CD4-positive, alpha-beta T cell treated with Interleukin-4 for 1 hour (primary cell): ENCODE measurements around the gene SRRT.
A peak's percentile ranks its signal among the peaks of the same experiment; 100 is the strongest.
"Not testable (repeated sequence)": the region's sequence is repeated elsewhere in the genome, so short reads cannot be mapped to it uniquely, and the experiment has no call there.

Experiments used
- DNase-seq, 2 donors: peaks; one replicate each; pipeline ENCODE4 v3.0.0-alpha.2; 2020 to 2022

SRRT gene

DNA sequence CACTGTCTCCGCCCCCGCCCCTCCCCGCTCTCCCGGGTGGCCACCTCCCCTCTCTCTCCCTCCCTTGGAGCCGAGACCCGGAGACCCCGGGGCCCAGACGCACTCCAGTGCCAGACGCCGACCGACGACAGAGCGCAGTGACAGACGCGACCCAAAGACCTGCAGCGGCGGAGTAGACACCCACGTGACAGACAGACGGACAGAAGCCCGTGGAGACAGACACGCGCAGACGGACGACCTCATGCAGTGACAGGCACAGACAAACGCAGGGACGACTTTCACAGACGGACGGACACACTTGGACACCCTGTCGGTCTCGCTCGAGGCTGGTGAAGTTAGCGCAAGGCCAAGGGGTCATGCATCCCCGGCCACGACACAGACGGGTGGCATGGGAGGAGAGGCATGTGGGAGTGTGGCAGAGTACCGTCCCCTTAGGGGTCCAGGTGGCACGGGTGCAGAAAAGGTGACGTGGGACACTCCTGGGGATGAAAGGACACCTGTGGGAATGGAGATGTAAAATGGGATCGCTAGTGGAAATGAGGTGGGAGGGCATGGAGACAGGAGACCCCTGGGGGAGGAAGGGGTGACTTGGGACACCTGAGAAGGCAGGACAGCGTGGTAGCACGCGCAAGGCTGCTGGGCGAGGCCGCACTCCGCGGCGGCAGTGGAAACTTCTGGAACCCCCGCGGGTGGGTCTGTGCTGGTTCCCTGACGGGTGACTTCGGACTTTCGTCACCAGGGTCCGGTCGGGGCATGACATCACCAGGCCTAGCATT is 21.2 kb downstream of the SRRT start:
- peak; percentile 48 to 53 for DNase-seq

GRCh38 chr7:100896732-100897608 is 22.1 kb downstream of the SRRT start:
- peak; percentile 54 to 66 for DNase-seq

- no peak for DNase-seq
Measured at GRCh38 chr7:100897772-100898454, 23.0 kb downstream of the SRRT start.

GRCh38 chr7:100899432-100899831 is 24.5 kb downstream of the SRRT start:
- DNase-seq = no peak

DNA sequence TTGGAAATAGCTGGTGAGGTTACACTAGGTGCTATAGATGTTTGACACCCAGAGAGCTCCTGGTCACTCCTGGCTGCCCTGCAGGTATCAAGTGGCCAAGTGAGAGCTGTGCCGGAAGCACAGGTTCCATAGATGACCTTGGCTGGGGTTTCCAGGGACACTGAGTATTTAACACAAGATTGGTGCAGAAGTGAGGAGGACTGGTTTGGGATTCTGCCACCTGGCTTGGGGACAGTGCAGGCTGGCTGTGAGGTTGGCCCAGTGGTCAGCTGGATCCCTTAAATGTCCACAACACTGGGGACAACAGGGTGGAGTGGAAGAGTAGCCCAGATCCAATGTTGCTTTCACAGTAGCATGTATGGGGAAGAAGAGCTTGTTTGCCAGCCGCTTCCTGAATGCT is 26.1 kb downstream of the SRRT start:
- DNase-seq = no peak

DNA sequence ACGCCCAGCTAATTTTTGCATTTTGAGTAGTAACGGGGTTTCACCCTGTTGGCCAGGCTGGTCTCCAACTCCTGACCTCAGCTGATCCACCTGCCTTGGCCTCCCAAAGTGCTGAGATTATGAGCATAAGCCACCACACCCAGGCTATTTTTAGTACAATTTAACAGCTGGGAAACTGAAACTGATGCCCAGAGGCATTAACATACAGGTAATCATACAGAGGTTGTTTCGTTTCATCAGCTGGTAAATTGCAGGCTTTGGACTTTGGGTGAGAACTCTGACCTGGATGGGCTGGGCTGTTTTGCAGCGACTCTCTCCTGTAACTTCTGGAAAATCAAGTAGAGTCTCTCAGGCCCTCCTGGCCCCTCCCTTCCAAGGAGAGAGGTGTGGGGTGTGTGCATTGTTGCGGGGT is 27.0 kb downstream of the SRRT start:
- no peak for DNase-seq

- DNase-seq = no peak
Measured at GRCh38 chr7:100902638-100903037, 27.7 kb downstream of the SRRT start.

DNA sequence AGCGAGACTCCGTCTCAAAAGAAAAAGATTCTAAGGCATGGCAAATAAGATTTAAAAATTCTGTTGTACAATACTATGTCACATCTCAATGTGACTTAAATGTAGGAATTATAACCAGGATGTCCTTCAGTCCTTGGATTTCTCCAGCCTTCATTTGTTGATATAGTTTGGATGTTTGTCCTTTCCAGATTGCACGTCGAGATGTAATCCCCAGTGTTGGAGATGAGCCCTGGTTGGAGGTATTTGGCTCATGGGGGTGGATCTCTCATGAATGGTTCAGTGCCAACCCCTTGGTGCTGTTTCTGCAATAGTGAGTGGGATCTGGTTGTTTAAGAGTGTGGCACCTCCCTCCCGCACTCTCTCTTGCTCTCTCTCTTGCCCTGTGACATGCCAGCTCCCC is 33.6 kb downstream of the SRRT start:
- no peak for DNase-seq

DNA sequence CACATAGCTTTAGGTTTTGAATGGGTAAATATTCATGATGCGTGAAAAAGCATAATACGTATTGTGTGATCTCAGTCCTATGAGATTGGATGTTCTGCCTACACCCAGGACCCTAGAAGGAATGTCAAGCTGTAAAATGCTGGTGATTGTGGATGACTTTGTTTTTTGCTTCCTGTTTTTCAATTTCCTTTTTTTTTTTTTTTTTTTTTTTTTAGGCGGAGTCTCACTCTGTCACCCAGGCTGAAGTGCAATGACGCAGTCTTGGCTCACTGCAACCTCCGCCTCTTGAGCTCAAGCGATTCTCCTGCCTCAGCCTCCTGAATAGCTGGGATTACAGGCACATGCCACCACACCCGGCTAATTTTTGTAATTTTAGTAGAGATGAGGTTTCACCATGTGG is 35.5 kb downstream of the SRRT start:
- peak in 1 of 2 donors; percentile 54 for DNase-seq

GRCh38 chr7:100911484-100911883 is 36.6 kb downstream of the SRRT start:
- no peak for DNase-seq

DNA sequence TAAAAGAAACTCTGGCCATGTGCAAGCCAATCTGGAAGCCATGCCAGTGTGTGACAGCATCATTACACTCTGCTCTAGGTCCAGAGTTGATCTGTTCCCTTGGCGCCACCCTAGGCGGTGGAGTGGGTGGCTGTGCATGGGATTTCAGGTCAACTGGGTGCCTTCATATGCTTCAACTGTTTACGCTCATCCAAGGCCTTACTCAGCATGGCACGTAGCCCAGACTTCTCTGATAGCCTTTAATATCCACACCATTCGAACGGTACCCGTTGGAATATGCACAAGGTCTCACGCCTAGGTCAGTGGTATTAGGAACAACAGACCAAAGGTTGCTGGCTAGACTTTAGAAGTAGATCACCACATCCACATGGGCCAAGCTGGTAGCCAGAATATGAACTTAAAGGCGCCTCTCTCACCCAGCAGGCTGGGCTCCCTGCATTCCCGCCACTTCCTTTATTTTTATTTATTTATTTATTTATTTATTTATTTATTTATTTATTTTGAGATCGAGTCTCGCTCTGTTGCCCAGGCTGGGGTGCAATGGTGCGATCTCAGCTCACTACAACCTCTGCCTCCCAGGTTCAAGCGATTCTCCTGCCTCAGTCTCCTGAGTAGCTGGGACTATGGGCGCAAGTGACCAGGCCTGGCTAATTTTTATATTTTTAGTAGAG is 39.4 kb downstream of the SRRT start:
- DNase-seq = no peak

DNA sequence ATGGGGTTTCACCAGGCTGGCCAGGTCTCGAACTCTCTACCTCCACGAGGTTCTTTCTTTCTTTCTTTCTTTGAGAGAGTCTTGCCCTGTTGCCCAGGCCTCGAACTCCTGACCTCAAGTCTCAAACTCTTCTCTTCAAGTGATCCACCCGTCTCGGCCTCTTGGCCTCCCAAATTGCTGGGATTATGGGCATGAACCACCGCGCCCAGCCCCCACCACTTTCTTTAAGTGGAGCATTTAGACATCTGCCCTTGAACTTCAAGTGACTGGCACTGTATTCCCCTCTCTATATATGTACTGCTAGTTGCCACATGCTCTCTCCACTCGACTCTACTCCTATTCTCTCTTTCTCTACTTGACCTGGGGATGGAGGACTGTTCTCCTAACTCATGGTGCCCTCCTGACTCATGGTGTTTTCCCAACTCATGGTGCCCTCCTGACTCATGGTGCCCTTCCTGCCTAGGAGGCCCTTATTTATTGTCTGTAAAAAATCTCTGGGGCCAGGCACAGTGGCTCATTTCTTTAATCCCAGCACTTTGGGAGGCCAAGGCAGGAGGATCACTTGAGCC is 40.1 kb downstream of the SRRT start:
- DNase-seq = peak in 1 of 2 donors; percentile 54

DNA sequence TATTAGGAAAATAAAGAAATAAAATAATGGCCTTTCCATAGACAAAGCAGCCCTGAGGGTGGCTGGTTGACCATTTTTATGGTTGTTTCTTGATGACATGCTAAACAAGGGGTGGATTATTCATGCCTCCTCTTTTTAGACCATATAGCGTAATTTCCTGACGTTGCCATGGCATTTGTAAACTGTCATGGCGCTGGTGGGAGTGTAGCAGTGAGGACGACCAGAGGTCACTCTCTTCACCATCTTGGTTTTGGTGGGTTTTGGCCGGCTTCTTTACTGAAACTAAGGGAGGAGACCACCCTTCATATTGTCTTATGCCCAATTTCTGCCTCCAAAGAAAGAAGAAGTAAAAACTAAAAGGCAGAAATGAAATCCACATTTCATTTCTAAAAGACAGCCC is 44.4 kb downstream of the SRRT start:
- DNase-seq = not testable (repeated sequence)

DNA sequence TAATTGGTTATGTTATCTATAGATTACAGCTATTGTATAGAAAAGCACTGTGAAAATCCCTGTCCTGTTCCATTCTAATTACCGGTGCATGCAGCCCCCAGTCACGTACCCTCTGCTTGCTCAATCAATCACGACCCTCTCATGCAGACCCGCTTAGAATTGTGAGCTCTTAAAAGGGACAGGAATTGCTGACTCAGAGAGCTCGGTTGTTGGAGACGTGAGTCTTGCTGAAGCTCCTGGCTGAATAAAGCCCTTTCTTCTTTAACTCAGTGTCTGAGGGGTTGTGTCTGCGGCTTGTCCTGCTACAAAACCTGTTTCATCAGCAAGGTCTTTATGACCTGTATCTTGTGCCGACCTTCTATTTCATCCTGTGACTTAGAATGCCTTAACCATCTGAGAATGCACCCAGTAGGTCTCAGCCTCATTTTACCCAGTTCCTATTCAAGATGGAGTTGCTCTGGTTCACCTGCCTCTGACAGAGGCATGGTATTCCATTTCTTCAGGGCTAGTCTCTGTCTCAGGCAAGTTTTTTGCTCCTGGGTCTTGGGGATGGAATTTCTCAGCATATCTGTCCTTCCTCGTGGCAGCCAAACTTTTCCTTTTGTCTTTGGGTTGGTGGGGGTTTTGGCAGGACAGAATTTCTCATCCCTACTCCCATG is 45.0 kb downstream of the SRRT start:
- DNase-seq = not testable (repeated sequence)

GRCh38 chr7:100921039-100921438 is 46.1 kb downstream of the SRRT start:
- DNase-seq = no peak

- DNase-seq = not testable (repeated sequence)
Measured at GRCh38 chr7:100923616-100924015, 48.7 kb downstream of the SRRT start.

DNA sequence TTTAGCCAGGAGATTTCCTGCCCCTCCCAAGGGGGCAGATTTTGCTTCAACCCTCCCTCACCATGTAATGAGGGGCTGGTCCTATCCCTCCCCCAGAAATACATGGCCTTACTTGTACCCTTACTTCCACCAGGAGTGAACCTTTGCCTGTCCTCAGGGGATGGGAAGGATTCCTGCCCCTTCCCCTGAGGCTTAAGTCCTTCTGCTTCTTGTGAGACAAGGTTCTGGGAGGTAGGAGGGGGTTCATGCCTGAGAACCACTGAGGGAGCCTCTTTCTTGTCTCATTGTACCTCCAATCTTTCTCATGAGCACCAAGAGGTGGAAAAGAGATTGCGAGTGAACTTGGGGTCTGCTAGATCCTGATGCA is 54.9 kb downstream of the SRRT start:
- no peak for DNase-seq

- no peak for DNase-seq
Measured at GRCh38 chr7:100933734-100934133, 58.8 kb downstream of the SRRT start.

DNA sequence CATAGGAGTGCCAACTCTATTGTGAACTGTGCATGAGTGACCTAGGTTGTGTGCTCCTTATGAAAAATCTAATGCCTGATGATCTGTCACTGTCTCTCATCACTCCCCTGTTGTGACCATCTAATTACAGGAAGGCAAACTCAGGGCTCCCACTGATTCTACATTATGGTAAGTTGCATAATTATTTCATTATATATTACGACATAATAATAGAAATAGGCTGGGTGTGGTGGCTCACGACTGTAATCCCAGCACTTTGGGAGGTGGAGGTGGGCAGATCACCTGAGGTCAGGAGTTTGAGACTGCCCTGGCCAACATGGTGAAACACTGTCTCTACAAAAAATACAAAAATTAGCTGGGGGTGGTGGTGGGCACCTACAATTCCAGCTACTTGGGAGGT is 60.5 kb downstream of the SRRT start:
- not testable (repeated sequence) for DNase-seq

DNA sequence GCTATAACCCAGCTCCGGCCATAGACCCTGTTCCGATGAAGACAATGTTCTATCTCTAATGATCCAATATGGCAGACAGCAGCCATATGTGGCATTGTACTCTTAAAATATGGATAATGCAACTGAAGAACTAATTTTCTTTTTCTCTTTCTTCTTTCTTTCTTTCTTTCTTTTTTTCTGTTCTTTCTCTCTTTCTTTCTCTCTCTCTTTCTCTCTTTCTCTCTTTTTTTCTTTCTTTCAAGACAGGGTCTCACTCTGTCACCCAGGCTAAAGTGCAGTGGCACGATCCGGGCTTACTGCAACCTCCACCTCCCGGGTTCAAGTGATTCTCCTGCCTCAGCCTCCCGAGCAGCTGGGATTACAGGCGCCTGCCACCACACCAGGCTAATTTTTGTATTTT is 61.3 kb downstream of the SRRT start:
- not testable (repeated sequence) for DNase-seq
